Transverse colon (tissue), 4 donors: ENCODE results near the gene PMM1. TPM values are rescaled to one million over a fixed set of nuclear protein-coding genes. Genes with fewer than 3 reads are reported as not detected.

Experiments
- DNase-seq: peaks from one replicate; pipeline ENCODE4 v3.0.0-alpha.2; 2019
- H3K27ac ChIP-seq, 4 donors: fragments of 200-600 bp; sonication (generic); 2 replicates each; pipeline ENCODE4 v1.5.1; 2016 to 2018; ENCODE audit warnings: inconsistent platforms in 4 of 4
- H3K27me3 ChIP-seq: fragments of 200-600 bp; sonication (generic); 2 replicates; pipeline ENCODE4 v1.5.1; 2017; ENCODE audit warnings: inconsistent platforms
- H3K36me3 ChIP-seq, 4 donors: fragments of 200-600 bp; sonication (generic); 2 replicates each; pipeline ENCODE4 v1.5.1; 2017 to 2019; ENCODE audit warnings: inconsistent platforms in 4 of 4
- H3K4me1 ChIP-seq, 4 donors: fragments of 200-600 bp; sonication (generic); 2 replicates each; pipeline ENCODE4 v1.5.1; 2017 to 2020; ENCODE audit warnings: inconsistent platforms in 4 of 4
- H3K4me3 ChIP-seq, 4 donors: fragments of 200-600 bp; sonication (generic); 1 replicate in 1 of 4; 2 replicates in 3 of 4; pipeline versions ENCODE4 v1.5.1 to v1.6.1; 2017 to 2019; ENCODE audit warnings: inconsistent platforms in 4 of 4
- H3K9me3 ChIP-seq, 2 donors: fragments of 200-600 bp; sonication (generic); 2 replicates each; pipeline ENCODE4 v1.5.1; 2017 to 2019; ENCODE audit warnings: inconsistent platforms in 2 of 2
- CTCF ChIP-seq, 5 experiments: fragments of 200-600 bp in 3 of 5; fragments of 450-650 bp in 2 of 5; sonication (generic) in 3 of 5; IDR thresholded peaks; 1 replicate in 2 of 5; 2 replicates in 3 of 5; pipeline ENCODE4 v1.5.1; 2016 to 2017; ENCODE audit warnings: antibody characterized with exemption in 5 of 5, inconsistent platforms in 3 of 5, mild to moderate bottlenecking in 2 of 5, moderate library complexity in 1 of 5
- EP300 ChIP-seq: sonication (generic); formaldehyde crosslinking; IDR thresholded peaks from one replicate; pipeline ENCODE4 v1.6.1; 2017; ENCODE audit warnings: antibody characterized with exemption, low read depth
- POLR2A ChIP-seq: fragments of 450-650 bp; IDR thresholded peaks from one replicate; pipeline ENCODE4 v1.6.1; 2016; ENCODE audit warnings: antibody characterized with exemption, mild to moderate bottlenecking, moderate library complexity
- POLR2AphosphoS5 ChIP-seq, 3 donors: sonication (generic); formaldehyde crosslinking; IDR thresholded peaks; one replicate each; pipeline ENCODE4 v1.6.1; 2016; ENCODE audit warnings: antibody characterized with exemption in 3 of 3
- WGBS, 2 donors: methylation state at CpG; one replicate each; pipeline ENCODE4 v1.1.5; 2018; ENCODE audit warnings: low coverage in 1 of 2; 5-methylcytosine and 5-hydroxymethylcytosine counted together
- in situ Hi-C, 4 donors: fragments of 200-750 bp; cut with MboI; loops; one replicate each; pipeline versions ENCODE4 v1.15.0 to v1.15.1; 2017; ENCODE audit warnings: low sequenced_read_pairs in 3 of 4, low pct_ligation_motif_present in 1 of 4, low pct_unique_long_range_greater_than_20kb in 1 of 4
- intact Hi-C: fragments of 100-400 bp; cut with DNase I; formaldehyde crosslinking; loops from one replicate; pipeline ENCODE4 v1.15.1; 2023; ENCODE audit warnings: low total_unique reads
- total RNA-seq, 4 donors: library from RNA; depleted of rRNA; stranded (reverse); fragments of >200 nt; gene quantifications; one replicate each; pipeline ENCODE4 v1.1.0, GENCODE V29; 2016

Gene PMM1
- total RNA-seq, 4 donors from 2014 or later = 104 to 262 (median 128) TPM

GRCh38 chr22:41542224-41542623 lies 47.4 kb downstream of the PMM1 start:
- peaks cover 10 to 35% (median 28%) of the 10 kb centered on the region in 4 donors for H3K4me1 ChIP-seq
- TF ChIP-seq CTCF (IDR thresholded peaks at IDR 0.05) = no peak
- TF ChIP-seq POLR2A = no peak
- no peak for TF ChIP-seq EP300
- TF ChIP-seq POLR2AphosphoS5 (IDR thresholded peaks at IDR 0.05) = no peak
- no peak overlapping the region for H3K4me3 ChIP-seq
- no peak overlapping the region for H3K27ac ChIP-seq
- DNase-seq = no peak
- no peaks in the 10 kb centered on the region for H3K36me3 ChIP-seq
- in situ Hi-C loops (no loop called here), intact Hi-C loops (no loop called here)
- H3K27me3 ChIP-seq = no peaks in the 10 kb centered on the region
- H3K9me3 ChIP-seq = no peaks in the 10 kb centered on the region
- WGBS, 2 donors = 82 to 83% methylated on average over 1 to 4 of the region's 4 CpGs

GRCh38 chr22:41541484-41541883 lies 48.2 kb downstream of the PMM1 start:
- no peak for DNase-seq
- in situ Hi-C loops (no loop called here), intact Hi-C loops (no loop called here)
- Histone ChIP-seq H3K36me3 (no peaks in the 10 kb centered on the region), H3K4me3 (no peak overlapping the region), H3K27ac (no peak overlapping the region), H3K9me3 (no peaks in the 10 kb centered on the region), H3K27me3 (no peaks in the 10 kb centered on the region), H3K4me1 (peaks cover 10 to 35% (median 28%) of the 10 kb centered on the region in 4 donors)
- 60 to 65% methylated on average over 1 to 3 of the region's 3 CpGs for WGBS, 2 donors
- TF ChIP-seq EP300 (no peak), CTCF (IDR thresholded peaks at IDR 0.05) (no peak), POLR2AphosphoS5 (IDR thresholded peaks at IDR 0.05) (no peak), POLR2A (no peak)

GRCh38 chr22:41540365-41540764 lies 49.3 kb downstream of the PMM1 start:
- DNase-seq = no peak
- no peak overlapping the region for H3K4me3 ChIP-seq
- H3K9me3 ChIP-seq = no peaks in the 10 kb centered on the region
- no peaks in the 10 kb centered on the region for H3K27me3 ChIP-seq
- intact Hi-C loops (no loop called here), in situ Hi-C loops (no loop called here)
- H3K4me1 ChIP-seq = peaks cover 10 to 35% (median 28%) of the 10 kb centered on the region in 4 donors
- WGBS, 2 donors = 94 to 100% methylated on average over 5 to 7 of the region's 7 CpGs
- no peak overlapping the region for H3K27ac ChIP-seq
- no peaks in the 10 kb centered on the region for H3K36me3 ChIP-seq
- TF ChIP-seq CTCF (IDR thresholded peaks at IDR 0.05) (no peak), EP300 (no peak), POLR2A (no peak), POLR2AphosphoS5 (IDR thresholded peaks at IDR 0.05) (no peak)

GRCh38 chr22:41540006-41540315 lies 49.7 kb downstream of the PMM1 start:
- Histone ChIP-seq H3K36me3 (no peaks in the 10 kb centered on the region), H3K27me3 (no peaks in the 10 kb centered on the region), H3K4me3 (no peak overlapping the region), H3K27ac (peak overlapping the region in 2 of 4 donors; percentile 5 to 39), H3K4me1 (peaks cover 10 to 32% (median 25%) of the 10 kb centered on the region in 4 donors), H3K9me3 (no peaks in the 10 kb centered on the region)
- no peak for DNase-seq
- no peak for TF ChIP-seq POLR2A
- TF ChIP-seq EP300 = no peak
- no peak for TF ChIP-seq CTCF (IDR thresholded peaks at IDR 0.05)
- TF ChIP-seq POLR2AphosphoS5 (IDR thresholded peaks at IDR 0.05) = no peak
- intact Hi-C loops (no loop called here), in situ Hi-C loops (no loop called here)
- WGBS, 2 donors = 91% methylated on average over 3 of the region's 3 CpGs; no CpG with 5 or more reads in 1 of the 2 donors
